GM12891 (cell line): ENCODE measurements around the gene BCL2.

Source experiments
- DNase-seq: peaks from one replicate; pipeline ENCODE4 v3.0.0; 2011; ENCODE audit warnings: low spot score; ENCODE audit not compliant: insufficient read length
- FAIRE-seq: peaks from 2 replicates; lab custom pipeline; 2011; peaks lifted over from hg19 to GRCh38; lab: Jason Lieb, UNC
- PAX5 ChIP-seq: IDR thresholded peaks from 2 replicates; pipeline ENCODE4 v1.6.1; 2011; ENCODE audit warnings: low read length, moderate library complexity, mild to moderate bottlenecking; ENCODE audit not compliant: insufficient read depth, severe bottlenecking
- POLR2A ChIP-seq: IDR thresholded peaks from 2 replicates; pipeline ENCODE4 v1.6.1; 2011; ENCODE audit warnings: low read depth, low read length, control low read depth
- POLR2AphosphoS5 ChIP-seq: IDR thresholded peaks from 2 replicates; pipeline ENCODE4 v1.6.1; 2011; ENCODE audit warnings: low read depth, low read length, control low read depth
- POU2F2 ChIP-seq: IDR thresholded peaks from 2 replicates; pipeline ENCODE4 v1.6.1; 2011; ENCODE audit warnings: low read depth, mild to moderate bottlenecking, control low read depth, low read length, moderate library complexity
- SPI1 ChIP-seq: IDR thresholded peaks from 2 replicates; pipeline ENCODE4 v1.6.1; 2011; ENCODE audit warnings: low read depth, low read length, control low read depth
- TAF1 ChIP-seq: IDR thresholded peaks from 2 replicates; pipeline ENCODE4 v1.6.1; 2011; ENCODE audit warnings: low read depth, low read length, control low read depth

BCL2 gene

GRCh38 chr18:63088262-63088661 is 231.3 kb downstream of the BCL2 start:
- no peak for DNase-seq
- no peak for TF ChIP-seq SPI1
- no peak for TF ChIP-seq TAF1
- TF ChIP-seq POLR2AphosphoS5: no peak
- TF ChIP-seq POU2F2: no peak
- no peak for TF ChIP-seq PAX5
- FAIRE-seq: no peak

- TF ChIP-seq POU2F2: no peak
- no peak for TF ChIP-seq POLR2A
- TF ChIP-seq SPI1: no peak
- TF ChIP-seq POLR2AphosphoS5: no peak
- no peak for TF ChIP-seq PAX5
- no peak for TF ChIP-seq TAF1
- FAIRE-seq (no peak), DNase-seq (no peak)
Measured at GRCh38 chr18:63087421-63088230, 231.9 kb downstream of the BCL2 start.

GRCh38 chr18:63085611-63086010 is 234.0 kb downstream of the BCL2 start:
- TF ChIP-seq PAX5 (no peak), POLR2AphosphoS5 (no peak), SPI1 (no peak), POU2F2 (no peak), POLR2A (no peak), TAF1 (no peak)
- no peak for DNase-seq
- FAIRE-seq: no peak

GRCh38 chr18:63084219-63084618 is 235.3 kb downstream of the BCL2 start:
- DNase-seq (no peak), FAIRE-seq (no peak)
- no peak for TF ChIP-seq POU2F2
- no peak for TF ChIP-seq POLR2A

GRCh38 chr18:63083555-63083954 is 236.0 kb downstream of the BCL2 start:
- DNase-seq: no peak
- no peak for FAIRE-seq
- no peak for TF ChIP-seq SPI1
- TF ChIP-seq PAX5: no peak

GRCh38 chr18:63083020-63083531 is 236.5 kb downstream of the BCL2 start:
- DNase-seq: no peak
- no peak for TF ChIP-seq POLR2A
- no peak for FAIRE-seq

GRCh38 chr18:63082366-63083019 is 237.1 kb downstream of the BCL2 start:
- FAIRE-seq: peak; percentile 5
- no peak for TF ChIP-seq SPI1
- TF ChIP-seq PAX5: no peak
- no peak for TF ChIP-seq POLR2AphosphoS5
- TF ChIP-seq POU2F2: no peak
- no peak for TF ChIP-seq TAF1
- no peak for TF ChIP-seq POLR2A
- no peak for DNase-seq

- FAIRE-seq (peak; percentile 94), DNase-seq (no peak)
- TF ChIP-seq SPI1: peak; percentile 70
- no peak for TF ChIP-seq POU2F2
Measured at GRCh38 chr18:63079114-63079513, 240.5 kb downstream of the BCL2 start.

- TF ChIP-seq POLR2AphosphoS5 (no peak), PAX5 (no peak), SPI1 (peak; percentile 99), POLR2A (no peak), POU2F2 (peak; percentile 72)
- FAIRE-seq: no peak
- DNase-seq: no peak
Measured at GRCh38 chr18:63078471-63078870, 241.1 kb downstream of the BCL2 start.

GRCh38 chr18:63074981-63075404 is 244.6 kb downstream of the BCL2 start:
- FAIRE-seq (peak; percentile 80), DNase-seq (peak; percentile 30)
- peak; percentile 47; the same call in 1 of the 2 replicates for TF ChIP-seq POLR2AphosphoS5
- 0 out of 2 replicates have a peak, but pooled peaks have one; percentile 36 for TF ChIP-seq POU2F2
- TF ChIP-seq POLR2A: peak; percentile 51
- no peak for TF ChIP-seq TAF1

GRCh38 chr18:63073481-63073880 is 246.1 kb downstream of the BCL2 start:
- FAIRE-seq (peak; percentile 85), DNase-seq (peak; percentile 44)

More at GRCh38 chr18:63073481-63073880, 246.1 kb downstream of the BCL2 start:
- TF ChIP-seq POLR2AphosphoS5: no peak
- TF ChIP-seq POLR2A: no peak
- no peak for TF ChIP-seq POU2F2
- no peak for TF ChIP-seq SPI1
- no peak for TF ChIP-seq PAX5
- TF ChIP-seq TAF1: no peak
